ENCODE results near the gene FAHD1.

The FAHD1 gene

GRCh38 chr16:1820096-1820945, 6.7 kb upstream of the FAHD1 start:
- Histone ChIP-seq H3K27ac (no peak overlapping the region), H3K79me2 (ENCODE audit: insufficient read depth, low read depth) (0 out of 2 replicates have a peak, but pooled peaks cover 5% of the 10 kb centered on the region), H3K4me2 (no peak overlapping the region), H3K4me3 (IDR thresholded peaks at IDR 0.05; ENCODE audit: insufficient read depth, low read depth, low read length) (no peak overlapping the region), H3K9ac (no peak overlapping the region), H2AFZ (ENCODE audit: low read depth) (no peak overlapping the region), H3K36me3 (ENCODE audit: insufficient read depth) (no peaks in the 10 kb centered on the region), H4K20me1 (ENCODE audit: insufficient read depth) (no peaks in the 10 kb centered on the region), H3K27me3 (ENCODE audit: insufficient read depth, low read depth) (no peaks in the 10 kb centered on the region), H3K4me1 (ENCODE audit: low read depth, poor library complexity, severe bottlenecking) (peaks cover 3% of the 10 kb centered on the region)
- no peak for TF ChIP-seq CTCF (conservative IDR thresholded peaks at IDR 0.05; ENCODE audit: low read depth, low read length)

- Histone ChIP-seq H3K36me3 (ENCODE audit: insufficient read depth) (no peaks in the 10 kb centered on the region), H4K20me1 (ENCODE audit: insufficient read depth) (no peaks in the 10 kb centered on the region), H3K4me1 (ENCODE audit: low read depth, poor library complexity, severe bottlenecking) (peaks cover 8% of the 10 kb centered on the region), H3K9ac (no peak overlapping the region), H3K27me3 (ENCODE audit: insufficient read depth, low read depth) (no peaks in the 10 kb centered on the region), H2AFZ (ENCODE audit: low read depth) (no peak overlapping the region), H3K79me2 (ENCODE audit: insufficient read depth, low read depth) (0 out of 2 replicates have a peak, but pooled peaks cover 5% of the 10 kb centered on the region), H3K27ac (no peak overlapping the region), H3K4me2 (no peak overlapping the region), H3K4me3 (IDR thresholded peaks at IDR 0.05; ENCODE audit: insufficient read depth, low read depth, low read length) (no peak overlapping the region)
- no peak for TF ChIP-seq CTCF (conservative IDR thresholded peaks at IDR 0.05; ENCODE audit: low read depth, low read length)
These were observed 6.1 kb upstream of the FAHD1 start for GRCh38 chr16:1820946-1821290.

- no peak overlapping the region for H3K27ac ChIP-seq
- TF ChIP-seq CTCF (conservative IDR thresholded peaks at IDR 0.05; ENCODE audit: low read depth, low read length) = no peak
- peaks cover 8% of the 10 kb centered on the region for H3K4me1 ChIP-seq (ENCODE audit: low read depth, poor library complexity, severe bottlenecking)
- H3K36me3 ChIP-seq (ENCODE audit: insufficient read depth) = no peaks in the 10 kb centered on the region
- H3K4me2 ChIP-seq = no peak overlapping the region
- H3K79me2 ChIP-seq (ENCODE audit: insufficient read depth, low read depth) = 0 out of 2 replicates have a peak, but pooled peaks cover 5% of the 10 kb centered on the region
- H3K27me3 ChIP-seq (ENCODE audit: insufficient read depth, low read depth) = no peaks in the 10 kb centered on the region
- no peak overlapping the region for H3K4me3 ChIP-seq (IDR thresholded peaks at IDR 0.05; ENCODE audit: insufficient read depth, low read depth, low read length)
- H3K9ac ChIP-seq = no peak overlapping the region
- H4K20me1 ChIP-seq (ENCODE audit: insufficient read depth) = no peaks in the 10 kb centered on the region
- no peak overlapping the region for H2AFZ ChIP-seq (ENCODE audit: low read depth)
These were observed 5.0 kb upstream of the FAHD1 start for GRCh38 chr16:1821861-1822611.

- no peaks in the 10 kb centered on the region for H3K36me3 ChIP-seq (ENCODE audit: insufficient read depth)
- H3K9ac ChIP-seq = no peak overlapping the region
- H3K79me2 ChIP-seq (ENCODE audit: insufficient read depth, low read depth) = peaks cover 12% of the 10 kb centered on the region; the same call in 1 of the 2 replicates
- TF ChIP-seq CTCF (conservative IDR thresholded peaks at IDR 0.05; ENCODE audit: low read depth, low read length) = no peak
- H3K4me3 ChIP-seq (IDR thresholded peaks at IDR 0.05; ENCODE audit: insufficient read depth, low read depth, low read length) = no peak overlapping the region
- peaks cover 8% of the 10 kb centered on the region for H3K4me1 ChIP-seq (ENCODE audit: low read depth, poor library complexity, severe bottlenecking)
- H3K4me2 ChIP-seq = no peak overlapping the region
- no peaks in the 10 kb centered on the region for H3K27me3 ChIP-seq (ENCODE audit: insufficient read depth, low read depth)
- H3K27ac ChIP-seq = no peak overlapping the region
- no peaks in the 10 kb centered on the region for H4K20me1 ChIP-seq (ENCODE audit: insufficient read depth)
- no peak overlapping the region for H2AFZ ChIP-seq (ENCODE audit: low read depth)
These were observed 4.2 kb upstream of the FAHD1 start for GRCh38 chr16:1822801-1823200.

Data from KMS-11 (cell line).